Lung microvascular endothelial cell (primary cell): ENCODE data around the gene MAJIN. TPM values are rescaled to one million over a fixed set of nuclear protein-coding genes. Genes with fewer than 3 reads are reported as not detected.
"Not testable (repeated sequence)": the region's sequence is repeated elsewhere in the genome, so short reads cannot be mapped to it uniquely, and the experiment has no call there.

Experiments
- DNase-seq, 2 donors: peaks; one replicate each; pipeline versions ENCODE4 v3.0.0 to v3.0.0-alpha.2; 2010; ENCODE audit warnings: low read depth in 2 of 2
- total RNA-seq: library from RNA; depleted of rRNA; stranded (reverse); fragments of >200 nt; gene quantifications from 2 replicates; pipeline ENCODE4 v1.2.1, GENCODE V29; 2014

MAJIN gene, protein sequence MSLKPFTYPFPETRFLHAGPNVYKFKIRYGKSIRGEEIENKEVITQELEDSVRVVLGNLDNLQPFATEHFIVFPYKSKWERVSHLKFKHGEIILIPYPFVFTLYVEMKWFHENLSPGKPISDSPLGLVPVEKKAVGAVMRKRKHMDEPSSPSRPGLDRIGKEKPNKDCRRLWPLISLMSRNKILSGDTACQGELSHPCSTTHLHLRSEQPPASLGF
- not detected in 2 replicates for total RNA-seq

DNA sequence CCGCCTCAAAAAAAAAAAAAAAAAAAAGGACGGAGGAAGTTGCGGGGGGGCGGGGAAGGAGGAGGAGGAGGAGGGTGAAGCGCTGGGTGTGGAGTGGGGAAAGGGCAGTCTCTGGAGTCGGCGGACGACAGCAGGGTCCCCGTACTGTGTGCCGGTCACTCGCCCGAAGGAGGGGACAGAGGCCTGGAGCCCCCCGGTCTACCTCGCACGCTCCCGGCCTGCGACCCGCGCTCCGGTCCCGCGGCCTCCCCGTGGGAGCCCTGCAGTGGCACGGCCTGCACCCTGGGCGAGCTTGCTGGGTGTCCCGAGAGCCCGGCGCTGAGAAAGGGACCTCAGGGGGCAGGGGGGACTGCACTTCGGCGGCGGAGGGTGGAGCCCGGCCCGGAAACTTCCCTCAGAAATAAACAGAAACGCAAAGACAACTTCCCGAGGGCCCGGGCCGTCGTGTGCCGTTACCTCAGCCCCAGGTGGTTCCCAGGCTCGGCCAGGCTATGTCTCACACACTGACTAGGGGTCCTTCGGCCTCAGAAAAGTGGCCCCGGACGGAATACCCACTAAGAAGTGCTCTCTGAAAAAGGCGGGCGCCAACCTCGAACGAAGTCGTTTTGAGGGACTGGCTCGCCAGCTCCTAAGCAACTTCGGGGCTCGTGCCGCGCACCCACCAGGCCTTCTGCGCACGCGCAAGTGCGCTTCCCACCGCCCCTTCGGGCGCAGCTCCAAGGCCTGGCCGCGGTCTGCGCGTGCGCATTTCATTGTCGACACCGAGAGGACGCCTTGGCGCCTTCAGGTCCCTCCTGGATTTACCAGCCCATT lies at the start of gene MAJIN:
TSS of gene MAJIN (minus strand) at position 688 of the 813 bp plus-strand sequence. CDS start 12,703 bp downstream, outside the sequence.
- peak; percentile 80 to 89 for DNase-seq

- no peak for DNase-seq
Observed at GRCh38 chr11:65021509-65021908, 49.6 kb upstream of the MAJIN start.

- no peak for DNase-seq
Observed at GRCh38 chr11:65021003-65021402, 49.1 kb upstream of the MAJIN start.

DNA sequence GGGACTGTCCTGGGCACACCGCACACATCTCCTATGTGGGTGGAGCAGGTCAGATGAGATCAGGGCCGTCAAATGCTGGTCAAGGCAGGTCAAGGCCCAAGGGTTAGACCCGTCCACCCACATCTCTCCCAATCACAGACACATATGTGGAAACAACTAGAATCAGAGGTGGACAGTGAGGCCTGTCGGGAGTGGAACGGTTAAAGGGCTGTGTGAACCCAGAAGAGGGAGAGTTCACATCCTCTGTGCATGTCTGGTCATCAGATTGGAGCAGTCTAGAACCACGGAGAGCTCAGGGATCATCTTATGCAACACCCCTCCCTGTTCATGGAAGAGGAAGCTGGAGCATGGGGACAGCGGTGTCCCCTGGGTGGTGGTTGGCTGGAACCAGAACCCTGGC lies 47.9 kb upstream of the MAJIN start:
- no peak for DNase-seq

DNA sequence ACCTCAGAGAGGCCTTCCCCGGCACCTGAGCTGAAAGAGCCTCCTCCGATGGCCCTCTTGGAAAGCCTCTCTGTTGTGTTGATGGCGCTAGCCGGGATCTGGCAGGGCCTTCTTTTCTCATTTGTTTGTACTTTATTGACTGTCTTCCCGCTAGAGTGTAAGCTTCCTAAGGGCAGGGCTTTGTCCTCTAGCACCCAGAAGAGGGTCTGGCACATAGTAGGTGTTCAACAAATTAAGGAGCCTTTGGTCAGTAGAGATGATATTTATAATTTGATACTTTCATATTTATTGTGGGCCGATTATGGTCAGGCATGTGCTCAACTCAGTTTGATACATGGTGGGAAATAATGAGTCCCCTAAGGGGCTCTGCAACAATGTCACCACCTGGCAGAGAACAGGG lies 46.0 kb upstream of the MAJIN start:
- no peak for DNase-seq

DNA sequence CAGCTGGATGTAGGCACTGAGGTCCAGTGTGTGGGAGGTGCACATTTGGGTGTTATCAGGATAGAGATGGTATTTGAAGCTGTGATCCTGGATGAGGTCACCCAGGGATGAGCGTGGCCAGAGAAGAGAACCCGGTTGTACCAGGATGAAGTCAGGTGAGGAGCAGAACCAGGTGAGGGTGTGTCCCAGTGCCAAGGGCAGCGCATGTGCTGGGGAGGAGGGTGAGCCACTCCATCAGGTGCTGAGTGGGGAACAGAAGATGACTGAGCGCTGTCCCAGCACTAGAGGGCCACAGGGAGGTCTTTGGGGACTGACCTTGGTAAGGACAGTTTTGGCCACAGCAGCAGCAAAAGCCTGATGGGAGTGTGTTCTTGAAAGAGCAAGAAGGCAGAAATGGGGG lies 44.8 kb upstream of the MAJIN start:
- DNase-seq, result no peak

- no peak for DNase-seq
Observed at GRCh38 chr11:65014726-65015227, 42.9 kb upstream of the MAJIN start.

- DNase-seq, result peak; percentile 92 to 96
Observed at GRCh38 chr11:65013888-65014725, 42.2 kb upstream of the MAJIN start, which contains the start of gene ARL2. TSS of gene ARL2 (plus strand) at chr11:65014160. CDS start at chr11:65014208, 48 bp downstream.

DNA sequence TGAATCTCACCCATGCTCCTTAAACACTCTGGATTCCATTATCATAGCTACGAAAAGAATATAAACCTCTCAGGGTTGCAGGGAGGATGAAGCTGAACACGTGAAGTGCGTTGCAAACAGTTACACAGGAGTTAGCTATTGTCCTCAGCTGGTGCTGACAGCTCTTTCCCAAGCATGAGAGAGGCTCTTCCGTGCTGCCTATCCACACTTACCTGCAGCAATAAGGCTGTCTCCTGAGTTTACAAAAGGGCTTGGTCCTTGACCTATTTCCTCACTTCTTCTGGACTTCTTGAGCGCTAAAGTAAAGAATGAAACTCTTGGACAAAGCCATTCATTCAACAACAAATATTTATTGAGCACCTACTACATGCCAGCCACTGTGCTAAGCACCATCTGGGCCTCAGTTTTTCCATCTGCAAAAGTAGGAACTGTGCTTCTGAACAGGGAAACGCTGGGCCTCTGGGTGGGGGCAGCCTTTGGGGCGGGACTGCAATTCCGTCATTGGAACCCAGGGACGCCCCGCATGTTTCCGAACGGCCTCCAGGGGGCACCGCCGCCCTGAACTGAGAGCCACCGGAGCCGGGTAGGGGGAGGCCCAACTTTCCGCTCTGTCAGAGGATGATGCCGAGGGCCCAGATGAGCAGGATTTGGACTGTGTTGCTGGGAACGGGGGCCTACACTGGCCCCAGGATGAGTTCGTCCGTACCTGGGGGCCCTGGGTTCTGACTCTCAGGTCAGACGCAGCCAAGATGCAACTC lies 41.4 kb upstream of the MAJIN start:
- peak; percentile 86 to 93 for DNase-seq

DNA sequence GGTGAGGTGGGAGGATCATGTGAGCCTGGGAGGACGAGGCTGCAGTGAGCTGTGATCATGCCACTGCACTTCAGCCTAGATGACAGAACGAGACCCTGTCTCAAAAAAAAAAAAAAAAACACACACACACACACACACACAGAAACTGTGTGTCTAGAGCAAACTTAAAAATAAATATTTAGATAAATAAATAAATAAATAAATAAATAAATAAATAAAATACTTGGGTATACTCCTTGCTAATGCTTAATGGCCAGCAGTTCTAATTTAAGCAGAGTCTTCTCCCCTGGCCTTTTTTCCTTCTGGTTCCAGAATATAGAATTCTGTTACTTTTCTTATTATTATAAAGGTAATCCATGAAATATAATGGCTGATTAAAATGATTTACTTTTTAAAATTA lies 37.0 kb upstream of the MAJIN start:
- DNase-seq, result no peak

GRCh38 chr11:65008016-65008415 lies 36.1 kb upstream of the MAJIN start:
- DNase-seq, result no peak

- not testable (repeated sequence) for DNase-seq
Observed at GRCh38 chr11:65003968-65004367, 32.1 kb upstream of the MAJIN start.

DNA sequence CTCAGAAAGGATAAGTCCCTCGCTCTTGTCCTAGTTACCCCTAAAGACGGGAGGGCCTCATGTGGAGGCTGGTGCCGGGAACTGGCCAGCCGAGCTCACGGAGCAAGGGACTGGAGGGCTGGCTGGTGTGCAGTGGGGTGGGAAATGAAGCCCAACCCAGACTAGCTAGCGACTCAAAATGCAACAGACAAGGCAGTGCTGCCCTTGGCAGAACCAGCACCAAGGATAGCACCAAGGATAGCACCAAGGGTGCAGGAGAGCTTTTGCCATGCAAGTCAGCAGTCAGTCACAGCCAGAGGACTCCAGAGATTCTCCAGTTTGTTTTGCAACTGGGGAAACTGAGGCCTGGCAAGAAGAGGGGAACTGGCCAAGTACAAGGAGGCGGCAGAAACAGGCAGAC lies 31.4 kb upstream of the MAJIN start:
- DNase-seq, result peak in 1 of 2 donors; percentile 40

GRCh38 chr11:65002706-65003105 lies 30.8 kb upstream of the MAJIN start:
- DNase-seq, result no peak

DNA sequence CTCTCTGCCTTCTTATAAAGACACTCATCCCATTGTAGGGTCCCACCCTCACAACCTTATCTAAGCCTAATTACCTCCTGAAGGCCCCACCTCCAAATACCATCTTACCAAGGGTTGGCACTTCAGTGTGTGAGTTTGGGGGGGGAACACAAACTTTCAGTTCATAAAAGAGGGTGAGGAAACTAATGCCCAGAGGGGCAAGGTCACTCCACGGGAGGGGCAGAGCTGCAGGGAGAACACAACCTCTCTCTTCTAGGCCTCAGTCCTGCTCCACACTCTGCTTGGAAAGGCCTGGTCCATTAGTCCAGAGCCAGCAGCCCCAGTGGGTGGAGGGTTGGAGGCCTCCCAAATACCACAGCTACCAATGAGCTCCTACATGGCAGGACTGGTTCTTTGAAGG lies 27.6 kb upstream of the MAJIN start:
- DNase-seq, result no peak

DNA sequence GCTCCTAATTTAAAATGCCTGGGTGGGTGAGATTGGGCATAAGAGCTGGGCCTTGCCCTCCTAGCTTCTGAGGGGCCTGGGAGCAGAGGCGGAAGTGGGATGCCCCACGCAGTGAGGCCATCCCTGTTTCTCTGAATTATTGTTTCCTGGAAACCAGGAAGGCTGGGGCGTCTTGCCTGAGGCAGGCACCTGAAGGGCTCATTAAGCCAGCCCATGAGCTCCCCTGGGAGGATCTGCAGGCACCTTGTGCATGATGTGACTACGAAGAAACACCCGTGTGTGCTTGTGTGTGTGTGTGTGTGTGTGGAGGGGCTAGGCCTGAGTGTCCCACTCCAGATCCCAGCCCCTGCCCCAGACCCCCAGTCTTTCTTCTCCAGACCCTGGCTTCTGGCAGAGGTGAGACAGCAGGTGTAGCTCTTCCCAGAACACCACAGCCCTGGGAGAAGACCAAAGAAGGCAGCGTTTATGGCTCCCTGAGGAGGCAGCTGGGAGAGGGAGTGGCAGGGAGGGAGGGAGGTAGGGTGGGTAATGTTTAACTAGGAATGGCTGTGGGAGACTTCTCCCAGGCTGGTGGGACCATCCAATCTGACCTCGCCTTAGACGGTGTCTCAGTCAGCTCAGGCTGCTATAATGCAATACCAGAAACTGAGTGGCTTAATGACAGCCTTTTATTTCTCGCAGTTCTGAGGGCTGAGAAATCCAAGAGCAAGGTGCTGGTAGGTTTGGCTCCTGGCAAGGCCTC lies 27.0 kb upstream of the MAJIN start:
- no peak for DNase-seq

DNA sequence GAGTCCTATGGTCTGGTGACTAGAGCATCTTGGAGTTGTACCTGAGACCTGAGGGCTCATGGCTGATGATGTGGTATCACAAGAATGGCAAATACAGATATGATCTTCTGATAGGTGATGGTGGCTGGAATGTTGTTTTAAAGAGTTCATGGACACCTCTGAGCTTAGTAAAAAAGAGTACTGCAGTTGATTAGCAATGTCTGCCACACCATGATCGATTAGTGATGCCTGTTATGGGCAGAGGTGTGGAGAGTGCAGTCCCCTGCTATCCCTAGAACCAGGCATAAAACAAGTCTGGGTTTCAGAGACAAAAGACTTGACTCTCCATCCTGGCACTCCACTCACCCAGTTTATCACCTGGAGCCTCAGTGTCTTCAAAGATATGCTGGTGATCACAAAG lies 26.2 kb upstream of the MAJIN start:
- no peak for DNase-seq

DNA sequence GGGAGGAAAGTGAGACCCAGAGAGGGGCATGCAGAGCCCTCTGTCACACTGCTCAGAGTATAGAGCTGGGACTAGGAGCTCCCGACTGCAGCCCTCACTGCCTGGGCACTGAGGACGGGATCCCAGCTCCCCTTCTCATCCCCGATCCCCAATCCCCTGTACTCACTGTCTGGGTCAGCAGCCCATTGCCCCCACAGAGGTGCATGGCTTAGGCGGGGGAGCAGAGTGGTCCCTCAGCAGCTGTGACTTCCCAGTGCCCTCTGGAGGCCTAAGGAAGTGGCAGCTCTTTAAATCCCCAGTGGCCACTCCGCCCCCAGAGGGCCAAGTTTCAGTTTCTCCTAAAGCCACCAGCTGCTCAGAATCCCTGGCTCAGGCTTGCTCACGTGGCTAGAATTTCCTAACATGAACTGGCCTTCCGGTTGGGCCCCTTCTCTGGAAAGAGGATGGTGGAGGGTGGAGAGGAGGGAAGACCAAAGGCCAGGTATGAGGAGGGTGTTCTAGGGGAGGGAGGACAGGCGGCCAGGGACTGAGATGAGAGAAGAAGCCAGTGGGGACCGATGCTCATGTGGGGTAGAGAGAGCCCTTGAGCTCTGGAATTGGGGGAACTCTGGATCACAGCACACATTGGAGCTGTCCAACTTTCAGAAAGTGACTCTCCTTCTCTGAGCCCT lies 24.9 kb upstream of the MAJIN start, which contains the start of gene BATF2:
TSS of gene BATF2 (minus strand) at position 262 of the 671 bp plus-strand sequence. CDS start at position 205, 57 bp downstream.
- DNase-seq, result peak; percentile 63 to 79

DNA sequence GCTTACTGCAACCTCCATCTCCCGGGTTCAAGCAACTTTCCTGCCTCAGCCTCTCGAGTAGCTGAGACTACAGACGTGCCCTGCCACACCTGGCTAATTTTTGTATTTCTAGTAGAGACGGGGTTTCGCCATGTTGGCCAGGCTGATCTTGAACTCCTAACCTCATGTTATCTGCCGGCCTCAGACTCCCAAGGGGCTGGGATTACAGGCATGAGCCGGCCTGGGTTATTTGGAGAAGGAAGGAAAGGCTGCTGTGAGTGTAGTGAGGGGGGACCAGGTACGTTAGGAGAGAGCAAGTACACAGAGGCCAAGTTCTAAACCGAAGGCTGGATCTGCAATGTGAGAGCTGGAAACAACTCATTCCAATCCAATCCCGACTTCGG lies 24.4 kb upstream of the MAJIN start:
- DNase-seq, result no peak

GRCh38 chr11:64994318-64994717 lies 22.4 kb upstream of the MAJIN start:
- DNase-seq, result no peak
